HepG2 (cell line): ENCODE measurements around the gene MFSD8. TPM values are rescaled to one million over a fixed set of nuclear protein-coding genes. Genes with fewer than 3 reads are reported as not detected.
A peak's percentile ranks its signal among the peaks of the same experiment; 100 is the strongest.

ENCODE experiments used
- ATF7 ChIP-seq, 2 experiments: fragments of 450-650 bp in 1 of 2; sonication (generic) in 1 of 2; formaldehyde crosslinking in 1 of 2; IDR thresholded peaks; 2 replicates each; pipeline versions ENCODE4 v1.4.0 to v1.6.1; 2016 to 2020; ENCODE audit warnings: antibody characterized with exemption in 1 of 2, mild to moderate bottlenecking in 1 of 2, missing genetic modification reagents in 1 of 2
- FOXA1 ChIP-seq, 2 experiments: fragments of 450-650 bp in 1 of 2; sonication (generic) in 1 of 2; formaldehyde crosslinking in 1 of 2; IDR thresholded peaks; 2 replicates each; pipeline versions ENCODE4 v1.4.0 to v1.6.1; 2016 to 2020; ENCODE audit warnings: missing genetic modification reagents in 1 of 2
- HDAC1 ChIP-seq: sonication (generic); formaldehyde crosslinking; IDR thresholded peaks from 2 replicates; pipeline ENCODE4 v1.5.1; 2020; ENCODE audit warnings: mild to moderate bottlenecking, missing genetic modification reagents
- HMGXB4 ChIP-seq, 2 experiments: sonication (generic) in 1 of 2; formaldehyde crosslinking in 1 of 2; IDR thresholded peaks; 2 replicates each; pipeline versions ENCODE4 v1.4.0 to v1.6.1; 2018 to 2020; ENCODE audit warnings: missing genetic modification reagents in 2 of 2, borderline replicate concordance in 1 of 2, low read depth in 1 of 2, mild to moderate bottlenecking in 1 of 2, missing biosample characterization in 1 of 2
- HNRNPL ChIP-seq: fragments of 200-400 bp; formaldehyde crosslinking; IDR thresholded peaks from 2 replicates; pipeline ENCODE4 v1.6.1; 2017; ENCODE audit warnings: mild to moderate bottlenecking, low read depth, low read length
- MEF2D ChIP-seq: sonication (generic); formaldehyde crosslinking; IDR thresholded peaks from 2 replicates; pipeline ENCODE4 v1.5.1; 2020; ENCODE audit warnings: mild to moderate bottlenecking, missing genetic modification reagents
- MEIS1 ChIP-seq: sonication (generic); formaldehyde crosslinking; IDR thresholded peaks from 2 replicates; pipeline ENCODE4 v1.9.0; 2021; ENCODE audit warnings: mild to moderate bottlenecking, missing genetic modification reagents, moderate library complexity, borderline replicate concordance
- NAIF1 ChIP-seq: sonication (generic); formaldehyde crosslinking; IDR thresholded peaks from 2 replicates; pipeline ENCODE4 v1.5.0; 2020; ENCODE audit warnings: mild to moderate bottlenecking, missing genetic modification reagents, borderline replicate concordance
- NCOR1 ChIP-seq: fragments of 200-600 bp; sonication (generic); IDR thresholded peaks from 2 replicates; pipeline ENCODE4 v1.7.0; 2017; ENCODE audit warnings: antibody characterized with exemption, low read length, borderline replicate concordance
- PITX1 ChIP-seq: sonication (generic); formaldehyde crosslinking; IDR thresholded peaks from 2 replicates; pipeline ENCODE4 v1.5.1; 2020; ENCODE audit warnings: mild to moderate bottlenecking, missing genetic modification reagents
- PRMT3 ChIP-seq: sonication (generic); formaldehyde crosslinking; IDR thresholded peaks from 2 replicates; pipeline ENCODE4 v1.8.1; 2022; ENCODE audit warnings: low read depth, mild to moderate bottlenecking, moderate library complexity, missing genetic modification reagents, borderline replicate concordance
- RXRA ChIP-seq: sonication (generic); formaldehyde crosslinking; IDR thresholded peaks from 2 replicates; pipeline ENCODE4 v1.5.1; 2020; ENCODE audit warnings: missing genetic modification reagents
- TBL1XR1 ChIP-seq: fragments of 150-350 bp; IDR thresholded peaks from 2 replicates; pipeline ENCODE4 v1.6.1; 2014; ENCODE audit warnings: borderline replicate concordance, low read length; ENCODE audit not compliant: partially characterized antibody
- TOPORS ChIP-seq: sonication (generic); formaldehyde crosslinking; IDR thresholded peaks from 2 replicates; pipeline ENCODE4 v1.8.0; 2023; ENCODE audit warnings: mild to moderate bottlenecking, missing genetic modification reagents
- WIZ ChIP-seq: sonication (generic); formaldehyde crosslinking; IDR thresholded peaks from 2 replicates; pipeline ENCODE4 v1.5.1; 2020; ENCODE audit warnings: mild to moderate bottlenecking, missing genetic modification reagents
- YEATS4 ChIP-seq: sonication (generic); formaldehyde crosslinking; IDR thresholded peaks from 2 replicates; pipeline ENCODE4 v1.4.0; 2020; ENCODE audit warnings: missing genetic modification reagents, borderline replicate concordance
- ZBTB7B ChIP-seq: sonication (generic); formaldehyde crosslinking; IDR thresholded peaks from 2 replicates; pipeline ENCODE4 v1.4.0; 2020; ENCODE audit warnings: missing genetic modification reagents
- ZNF343 ChIP-seq: sonication (generic); formaldehyde crosslinking; IDR thresholded peaks from 2 replicates; pipeline ENCODE4 v1.4.0; 2020; ENCODE audit warnings: mild to moderate bottlenecking, missing genetic modification reagents
- ZNF501 ChIP-seq: sonication (generic); formaldehyde crosslinking; IDR thresholded peaks from 2 replicates; pipeline ENCODE4 v1.5.1; 2020; ENCODE audit warnings: mild to moderate bottlenecking, moderate library complexity, missing genetic modification reagents
- ZNF598 ChIP-seq: sonication (generic); formaldehyde crosslinking; IDR thresholded peaks from 2 replicates; pipeline ENCODE4 v1.5.1; 2020; ENCODE audit warnings: mild to moderate bottlenecking, missing genetic modification reagents, borderline replicate concordance
- polyA plus RNA-seq, 8 experiments: library from polyadenylated mRNA; depleted of rRNA in 3 of 8; stranded (reverse) in 7 of 8; unstranded in 1 of 8; fragments of >200 nt; fragmentation: Illumina TruSeq in 4 of 8; extraction: Trizol in 4 of 8; gene quantifications; 2 replicates each; pipeline versions ENCODE4 v1.2.1 to v1.2.3, GENCODE V29; 2011 to 2016; ENCODE audit warnings: low read depth in 4 of 8, missing spikeins in 1 of 8, mixed read lengths in 1 of 8; ENCODE audit not compliant: insufficient read depth in 1 of 8
- total RNA-seq, 5 experiments: library from RNA; depleted of rRNA; stranded (reverse); fragments of >200 nt; fragmentation: Illumina TruSeq; extraction: Trizol; gene quantifications; 2 replicates each; pipeline ENCODE4 v1.2.3, GENCODE V29; 2016; ENCODE audit warnings: low read depth in 1 of 5
- TF ChIP-seq, protein P1 (sequence below): sonication (generic); formaldehyde crosslinking; IDR thresholded peaks from 2 replicates; pipeline ENCODE4 v1.4.0; 2020; ENCODE audit warnings: missing genetic modification reagents, borderline replicate concordance
- TF ChIP-seq, protein P2 (sequence below): sonication (generic); formaldehyde crosslinking; IDR thresholded peaks from 2 replicates; pipeline ENCODE4 v1.8.1; 2022; ENCODE audit warnings: mild to moderate bottlenecking, missing genetic modification reagents
- TF ChIP-seq, protein P3 (sequence below): sonication (generic); formaldehyde crosslinking; IDR thresholded peaks from 2 replicates; pipeline ENCODE4 v1.4.0; 2020; ENCODE audit warnings: missing genetic modification reagents

The MFSD8 gene
- total and polyA plus RNA-seq, 2 of the 13 experiments (the other 11 are each of a cell fraction or from before 2014, with no cell fraction given): 24.8 to 25.5 TPM

GRCh38 chr4:127880763-127881562, 84.0 kb downstream of the MFSD8 start, which contains the start of gene PLK4 (continued):
- TF ChIP-seq HNRNPL (no peak), NCOR1 (no peak), ZNF501 (CRISPR knock-in tag) (peak; percentile 86), HMGXB4 (CRISPR knock-in tag; IDR thresholded peaks at IDR 0.05; ENCODE audit: borderline replicate concordance in 1 of 2, low read depth in 1 of 2) (peak in 1 of 2 experiments; percentile 66; a peak in 3 of 4 replicates), MEIS1 (no peak), MEF2D (no peak), ZNF343 (CRISPR knock-in tag) (0 out of 2 replicates have a peak, but pooled peaks have one; percentile 14), NAIF1 (CRISPR knock-in tag) (peak; percentile 78; the same call in 1 of the 2 replicates), ZNF598 (CRISPR knock-in tag) (0 out of 2 replicates have a peak, but pooled peaks have one; percentile 75), RXRA (CRISPR knock-in tag) (peak; percentile 21; the same call in 1 of the 2 replicates), HDAC1 (peak; percentile 99), TOPORS (CRISPR knock-in tag) (peak; percentile 82), WIZ (CRISPR knock-in tag) (no peak), PRMT3 (CRISPR knock-in tag) (no peak), FOXA1 (IDR thresholded peaks at IDR 0.05) (no peak), FOXA1 (CRISPR knock-in tag; IDR thresholded peaks at IDR 0.05) (no peak), YEATS4 (CRISPR knock-in tag) (peak; percentile 84), ATF7 (IDR thresholded peaks at IDR 0.05) (peak; percentile 91), ATF7 (CRISPR knock-in tag; IDR thresholded peaks at IDR 0.05) (0 out of 2 replicates have a peak, but pooled peaks have one; percentile 44), TBL1XR1 (no peak), ZBTB7B (CRISPR knock-in tag) (peak; percentile 37; the same call in 1 of the 2 replicates), PITX1 (CRISPR knock-in tag) (no peak; the same call in 1 of the 2 replicates)
- TF ChIP-seq, protein P1, sequence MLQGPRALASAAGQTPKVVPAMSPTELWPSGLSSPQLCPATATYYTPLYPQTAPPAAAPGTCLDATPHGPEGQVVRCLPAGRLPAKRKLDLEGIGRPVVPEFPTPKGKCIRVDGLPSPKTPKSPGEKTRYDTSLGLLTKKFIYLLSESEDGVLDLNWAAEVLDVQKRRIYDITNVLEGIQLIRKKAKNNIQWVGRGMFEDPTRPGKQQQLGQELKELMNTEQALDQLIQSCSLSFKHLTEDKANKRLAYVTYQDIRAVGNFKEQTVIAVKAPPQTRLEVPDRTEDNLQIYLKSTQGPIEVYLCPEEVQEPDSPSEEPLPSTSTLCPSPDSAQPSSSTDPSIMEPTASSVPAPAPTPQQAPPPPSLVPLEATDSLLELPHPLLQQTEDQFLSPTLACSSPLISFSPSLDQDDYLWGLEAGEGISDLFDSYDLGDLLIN: no peak
- TF ChIP-seq, protein P2, sequence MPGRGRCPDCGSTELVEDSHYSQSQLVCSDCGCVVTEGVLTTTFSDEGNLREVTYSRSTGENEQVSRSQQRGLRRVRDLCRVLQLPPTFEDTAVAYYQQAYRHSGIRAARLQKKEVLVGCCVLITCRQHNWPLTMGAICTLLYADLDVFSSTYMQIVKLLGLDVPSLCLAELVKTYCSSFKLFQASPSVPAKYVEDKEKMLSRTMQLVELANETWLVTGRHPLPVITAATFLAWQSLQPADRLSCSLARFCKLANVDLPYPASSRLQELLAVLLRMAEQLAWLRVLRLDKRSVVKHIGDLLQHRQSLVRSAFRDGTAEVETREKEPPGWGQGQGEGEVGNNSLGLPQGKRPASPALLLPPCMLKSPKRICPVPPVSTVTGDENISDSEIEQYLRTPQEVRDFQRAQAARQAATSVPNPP: no peak
- TF ChIP-seq, protein P3, sequence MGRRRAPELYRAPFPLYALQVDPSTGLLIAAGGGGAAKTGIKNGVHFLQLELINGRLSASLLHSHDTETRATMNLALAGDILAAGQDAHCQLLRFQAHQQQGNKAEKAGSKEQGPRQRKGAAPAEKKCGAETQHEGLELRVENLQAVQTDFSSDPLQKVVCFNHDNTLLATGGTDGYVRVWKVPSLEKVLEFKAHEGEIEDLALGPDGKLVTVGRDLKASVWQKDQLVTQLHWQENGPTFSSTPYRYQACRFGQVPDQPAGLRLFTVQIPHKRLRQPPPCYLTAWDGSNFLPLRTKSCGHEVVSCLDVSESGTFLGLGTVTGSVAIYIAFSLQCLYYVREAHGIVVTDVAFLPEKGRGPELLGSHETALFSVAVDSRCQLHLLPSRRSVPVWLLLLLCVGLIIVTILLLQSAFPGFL (CRISPR knock-in tag): no peak; the same call in 1 of the 2 replicates
